H9 (cell line): ENCODE measurements around the gene SF3A1. TPM values are rescaled to one million over a fixed set of nuclear protein-coding genes. Genes with fewer than 3 reads are reported as not detected.
A peak's percentile ranks its signal among the peaks of the same experiment; 100 is the strongest.

Experiments used
- DNase-seq: peaks from one replicate; pipeline ENCODE4 v3.0.0-alpha.2; 2017
- H2AFZ ChIP-seq: one replicate; pipeline ENCODE4 v1.6.1; 2013; ENCODE audit warnings: mild to moderate bottlenecking, low read length, control low read depth, moderate library complexity
- H2AK5ac ChIP-seq: 2 replicates; pipeline ENCODE4 v1.6.1; 2013; ENCODE audit warnings: low read length, control low read depth, mixed read lengths; ENCODE audit not compliant: insufficient read length
- H2BK120ac ChIP-seq: one replicate; pipeline ENCODE4 v1.6.1; 2013; ENCODE audit warnings: low read depth, mild to moderate bottlenecking, low read length, control low read depth, inconsistent platforms; ENCODE audit not compliant: poor library complexity, severe bottlenecking
- H2BK12ac ChIP-seq: 2 replicates; pipeline ENCODE4 v1.6.1; 2013; ENCODE audit warnings: low read length, control low read depth, mixed read lengths, low read depth; ENCODE audit not compliant: insufficient read length
- H2BK15ac ChIP-seq: 2 replicates; pipeline ENCODE4 v1.6.1; 2013; ENCODE audit warnings: low read depth, low read length, control low read depth
- H2BK20ac ChIP-seq: one replicate; pipeline ENCODE4 v1.6.1; 2013; ENCODE audit warnings: low read depth, mild to moderate bottlenecking, low read length, control low read depth, inconsistent platforms; ENCODE audit not compliant: poor library complexity, severe bottlenecking
- H2BK5ac ChIP-seq: 2 replicates; pipeline ENCODE4 v1.6.1; 2013; ENCODE audit warnings: low read length, control low read depth, mixed read lengths; ENCODE audit not compliant: insufficient read length
- H3K14ac ChIP-seq: 2 replicates; pipeline ENCODE4 v1.6.1; 2013; ENCODE audit warnings: low read length, control low read depth; ENCODE audit not compliant: insufficient read depth
- H3K18ac ChIP-seq: 2 replicates; pipeline ENCODE4 v1.6.1; 2013; ENCODE audit warnings: low read depth, mild to moderate bottlenecking, mixed read lengths, low read length, control low read depth; ENCODE audit not compliant: insufficient read length
- H3K23ac ChIP-seq: 2 replicates; pipeline ENCODE4 v1.6.1; 2013; ENCODE audit warnings: low read length, control low read depth, mixed read lengths, low read depth; ENCODE audit not compliant: insufficient read length
- H3K23me2 ChIP-seq: 2 replicates; pipeline ENCODE4 v1.6.1; 2013; ENCODE audit warnings: low read depth, mild to moderate bottlenecking, mixed read lengths, low read length, control low read depth; ENCODE audit not compliant: insufficient read length, poor library complexity, severe bottlenecking
- H3K27ac ChIP-seq: 2 replicates; pipeline ENCODE4 v1.5.1; 2013; ENCODE audit warnings: low read length, control low read depth, mixed read lengths, low read depth; ENCODE audit not compliant: insufficient read length
- H3K27me3 ChIP-seq: 2 replicates; pipeline ENCODE4 v1.6.1; 2013; ENCODE audit warnings: low read length, control low read depth, inconsistent platforms; ENCODE audit not compliant: insufficient read depth
- H3K4ac ChIP-seq: 2 replicates; pipeline ENCODE4 v1.6.1; 2013; ENCODE audit warnings: low read depth, mild to moderate bottlenecking, control low read depth, inconsistent platforms, low read length, moderate library complexity
- H3K4me1 ChIP-seq: 2 replicates; pipeline ENCODE4 v1.6.1; 2013; ENCODE audit warnings: low read length, control low read depth, inconsistent platforms; ENCODE audit not compliant: insufficient read depth
- H3K4me2 ChIP-seq: 2 replicates; pipeline ENCODE4 v1.6.1; 2013; ENCODE audit warnings: low read length, control low read depth, mixed read lengths; ENCODE audit not compliant: insufficient read length, insufficient read depth
- H3K56ac ChIP-seq: 2 replicates; pipeline ENCODE4 v1.6.1; 2013; ENCODE audit warnings: low read depth, mild to moderate bottlenecking, mixed read lengths, low read length, control low read depth; ENCODE audit not compliant: insufficient read length
- H3K79me1 ChIP-seq: 2 replicates; pipeline ENCODE4 v1.6.1; 2013; ENCODE audit warnings: low read depth, mild to moderate bottlenecking, moderate library complexity, low read length, control low read depth, inconsistent platforms; ENCODE audit not compliant: insufficient read depth, poor library complexity, severe bottlenecking
- H3K79me2 ChIP-seq: 2 replicates; pipeline ENCODE4 v1.6.1; 2013; ENCODE audit warnings: low read length, control low read depth, inconsistent platforms; ENCODE audit not compliant: insufficient read depth
- H3K9ac ChIP-seq: 2 replicates; pipeline ENCODE4 v1.6.1; 2013; ENCODE audit warnings: low read length, control low read depth, mixed read lengths; ENCODE audit not compliant: insufficient read length; ENCODE audit errors: extremely low read depth
- H3K9me3 ChIP-seq: one replicate; pipeline ENCODE4 v1.6.1; 2013; ENCODE audit warnings: low read depth, low read length, inconsistent platforms; ENCODE audit not compliant: control insufficient read depth
- H3T11ph ChIP-seq: one replicate; pipeline ENCODE4 v1.6.1; 2013; ENCODE audit warnings: mild to moderate bottlenecking, low read length, control low read depth, inconsistent platforms
- H4K20me1 ChIP-seq: one replicate; pipeline ENCODE4 v1.6.1; 2013; ENCODE audit not compliant: control insufficient read depth, insufficient read length, insufficient read depth
- H4K5ac ChIP-seq: 2 replicates; pipeline ENCODE4 v1.6.1; 2013; ENCODE audit warnings: low read depth, mild to moderate bottlenecking, mixed read lengths, low read length, control low read depth; ENCODE audit not compliant: insufficient read length
- H4K8ac ChIP-seq: replicated peaks from 2 replicates; pipeline ENCODE4 v1.6.1; 2013; ENCODE audit warnings: low read length, control low read depth, mixed read lengths, low read depth; ENCODE audit not compliant: insufficient read length
- H4K91ac ChIP-seq: 2 replicates; pipeline ENCODE4 v1.6.1; 2013; ENCODE audit warnings: low read depth, mild to moderate bottlenecking, moderate library complexity, mixed read lengths, low read length, control low read depth; ENCODE audit not compliant: insufficient read length
- H3K27ac Mint-ChIP-seq, 3 experiments: 2 replicates in 2 of 3; 3 replicates in 1 of 3; pipeline ENCODE4 v1.8.0; 2020 to 2021; ENCODE audit warnings: mixed read lengths in 3 of 3, mild to moderate bottlenecking in 1 of 3, moderate library complexity in 1 of 3
- H3K27me3 Mint-ChIP-seq: 2 replicates; pipeline ENCODE4 v1.8.0; 2021; ENCODE audit warnings: low read depth, mild to moderate bottlenecking, moderate library complexity, mixed read lengths
- H3K36me3 Mint-ChIP-seq, 3 experiments: 2 replicates in 2 of 3; 3 replicates in 1 of 3; pipeline ENCODE4 v1.8.0; 2020 to 2021; ENCODE audit warnings: low read depth in 3 of 3, mixed read lengths in 3 of 3; ENCODE audit not compliant: insufficient read depth in 1 of 3
- H3K4me1 Mint-ChIP-seq, 2 experiments: 2 replicates each; pipeline ENCODE4 v1.8.0; 2020; ENCODE audit warnings: mixed read lengths in 2 of 2
- H3K4me3 Mint-ChIP-seq, 2 experiments: 2 replicates in 1 of 2; 3 replicates in 1 of 2; pipeline ENCODE4 v1.8.0; 2020 to 2021; ENCODE audit warnings: mild to moderate bottlenecking in 2 of 2, mixed read lengths in 2 of 2, moderate library complexity in 1 of 2
- H3K9me3 Mint-ChIP-seq, 2 experiments: 2 replicates in 1 of 2; 3 replicates in 1 of 2; pipeline ENCODE4 v1.8.0; 2020; ENCODE audit warnings: mild to moderate bottlenecking in 2 of 2, mixed read lengths in 2 of 2, moderate library complexity in 1 of 2
- CTCF ChIP-seq: fragments of 200-600 bp; sonication (generic); conservative IDR thresholded peaks from 3 replicates; pipeline ENCODE4 v1.8.0; 2021; ENCODE audit warnings: antibody characterized with exemption, mild to moderate bottlenecking
- WGBS: extraction: QIAGEN DNeasy Blood & Tissue Kit; methylation state at CpG from one replicate; pipeline ENCODE4 v1.1.7; 2013; ENCODE audit warnings: missing lambda C conversion rate, low lambda C conversion rate, mixed read lengths; ENCODE audit not compliant: insufficient read length; ENCODE audit errors: extremely low coverage; 5-methylcytosine and 5-hydroxymethylcytosine counted together
- total RNA-seq: library from RNA; stranded (reverse); gene quantifications from 2 replicates; pipeline ENCODE4 v1.2.1, GENCODE V29; 2021

The SF3A1 gene
- total RNA-seq, 1 experiment from 2014 or later, result 225 TPM

GRCh38 chr22:30361916-30362650 lies 5.4 kb upstream of the SF3A1 start:
- H3K27ac Mint-ChIP-seq, result peak overlapping the region; percentile 55 to 87 (median 66); a peak in 6 of 7 replicates
- H3K4me2 ChIP-seq, result no peak overlapping the region

More at GRCh38 chr22:30361916-30362650, 5.4 kb upstream of the SF3A1 start:
- Mint-ChIP-seq H3K27me3 (no peaks in the 10 kb centered on the region), H3K9me3 (no peaks in the 10 kb centered on the region), H3K4me1 (peaks cover 20 to 21% of the 10 kb centered on the region in 2 experiments), H3K4me3 (peak overlapping the region in 1 of 2 experiments; percentile 36; a peak in 3 of 5 replicates), H3K36me3 (peaks cover 3 to 13% (median 7%) of the 10 kb centered on the region in 3 experiments; a peak in 4 of 7 replicates)
- Histone ChIP-seq H4K20me1 (no peaks in the 10 kb centered on the region), H3K27ac (no peak overlapping the region), H3T11ph (no peak overlapping the region), H2AFZ (no peak overlapping the region), H3K18ac (no peak overlapping the region), H3K23ac (no peak overlapping the region), H3K27me3 (no peaks in the 10 kb centered on the region), H4K5ac (no peak overlapping the region), H3K23me2 (no peaks in the 10 kb centered on the region), H3K79me2 (no peaks in the 10 kb centered on the region), H3K4me1 (peaks cover 4% of the 10 kb centered on the region), H2BK120ac (no peak overlapping the region), H3K9ac (no peak overlapping the region), H4K91ac (no peak overlapping the region), H2AK5ac (no peak overlapping the region), H4K8ac (no peak overlapping the region), H3K79me1 (no peaks in the 10 kb centered on the region), H3K4ac (no peak overlapping the region; the same call in 1 of the 2 replicates), H3K9me3 (no peaks in the 10 kb centered on the region), H2BK15ac (no peak overlapping the region), H3K14ac (no peak overlapping the region), H3K56ac (no peak overlapping the region), H2BK5ac (no peak overlapping the region), H2BK12ac (no peak overlapping the region), H2BK20ac (no peak overlapping the region)
- no CpG with 5 or more reads among the region's 10 CpGs for WGBS
- TF ChIP-seq CTCF, result no peak
- DNase-seq, result no peak
